HG03095 (cell line): ENCODE data around the gene XPO6.

Experiments
- ATAC-seq: cut with Tn5 transposase; IDR thresholded peaks from one replicate; pipeline ENCODE4 v1.9.1; 2021; ENCODE audit warnings: moderate library complexity; ENCODE audit not compliant: unreplicated experiment

Gene XPO6

DNA sequence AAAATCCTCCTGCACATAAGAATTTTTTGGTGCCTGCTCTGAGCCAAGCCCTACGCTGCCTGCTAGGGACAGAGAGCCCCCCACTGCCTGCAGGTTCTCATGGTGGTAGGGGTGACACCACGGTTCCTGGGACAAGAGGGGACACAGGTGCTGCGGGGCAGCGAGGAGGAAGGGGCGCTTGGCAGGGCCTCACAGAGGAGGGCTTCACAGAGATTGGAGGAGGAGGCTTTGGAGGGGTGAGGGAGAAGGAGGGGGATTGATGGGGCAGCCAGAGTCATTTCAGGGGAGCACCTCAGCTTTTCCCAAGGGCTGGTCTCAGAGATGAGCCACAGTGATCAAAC is 118.4 kb downstream of the XPO6 start:
- no peak for ATAC-seq

DNA sequence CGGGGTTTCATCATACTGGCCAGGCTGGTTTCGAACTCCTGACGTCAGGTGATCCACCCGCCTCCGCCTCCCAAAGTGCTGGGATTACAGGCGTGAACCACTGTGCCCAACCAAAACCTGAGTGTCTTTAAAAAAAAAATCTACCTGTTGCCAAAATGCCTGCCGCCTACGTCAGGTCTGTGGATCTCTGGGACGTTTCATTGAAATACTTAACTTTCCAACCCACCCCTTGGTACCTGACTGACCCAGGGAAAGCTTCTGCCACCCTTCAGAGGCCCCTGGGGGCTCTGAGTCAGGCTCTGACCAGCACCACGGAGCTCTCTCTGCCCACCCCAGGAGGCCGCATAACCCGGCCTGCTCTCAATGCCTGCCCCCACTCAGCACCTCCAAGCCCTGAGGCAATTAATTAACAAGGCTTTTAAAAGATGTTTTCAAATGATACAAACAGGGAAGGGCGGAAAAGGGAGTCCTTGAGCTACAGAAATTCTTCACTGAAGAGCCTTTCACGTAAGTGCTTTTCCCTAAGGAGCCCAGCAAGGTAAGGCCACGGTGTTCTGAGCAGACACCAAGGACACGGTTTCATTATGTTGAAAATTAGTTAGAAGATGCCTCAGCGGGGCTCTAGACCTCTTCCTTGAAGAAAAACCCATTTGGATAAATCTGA is 118.9 kb downstream of the XPO6 start:
- ATAC-seq = no peak

DNA sequence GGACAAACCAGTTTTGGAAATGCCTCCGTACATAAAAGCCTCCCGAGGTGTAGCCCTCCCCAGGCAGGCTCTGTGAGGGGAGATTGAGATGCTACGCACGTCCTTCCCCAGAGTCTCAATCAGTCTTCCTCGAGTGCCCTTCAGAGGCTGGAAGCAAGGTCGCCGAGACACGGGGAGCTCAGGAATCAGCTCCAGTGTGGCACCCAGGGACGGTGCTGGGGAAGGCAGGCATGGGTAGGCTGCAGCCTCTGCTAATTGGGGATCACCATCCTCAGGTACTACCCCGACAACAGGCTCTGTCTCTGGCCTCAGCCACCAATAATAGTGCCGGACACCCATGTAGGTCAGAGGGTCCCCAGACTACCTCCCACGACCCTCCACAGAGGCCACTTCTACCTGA is 120.1 kb downstream of the XPO6 start:
- no peak for ATAC-seq

GRCh38 chr16:28090646-28091377 is 121.0 kb downstream of the XPO6 start:
- no peak for ATAC-seq

DNA sequence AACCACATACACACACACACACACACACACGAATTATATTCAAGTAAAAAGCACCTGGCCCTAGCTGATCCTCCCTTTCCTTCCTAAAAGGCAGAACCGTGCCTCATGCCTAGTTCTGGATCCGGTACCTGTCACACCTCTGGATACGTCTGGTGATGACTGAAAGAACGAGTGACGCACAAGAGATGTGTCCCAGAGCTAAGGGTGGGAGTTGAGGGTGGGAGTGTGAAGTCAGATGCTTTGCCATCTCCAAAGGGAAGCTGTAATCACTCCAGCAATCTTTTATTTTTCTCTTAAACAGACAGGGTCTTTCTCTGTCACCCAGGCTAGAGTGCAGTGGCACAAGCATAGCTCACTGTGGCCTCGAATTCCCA is 121.8 kb downstream of the XPO6 start:
- ATAC-seq = no peak

- no peak for ATAC-seq
These were observed 122.4 kb downstream of the XPO6 start for GRCh38 chr16:28089205-28089991.

- ATAC-seq = no peak
These were observed 124.0 kb downstream of the XPO6 start for GRCh38 chr16:28087675-28088300.

GRCh38 chr16:28087140-28087660 is 124.6 kb downstream of the XPO6 start:
- no peak for ATAC-seq

- no peak for ATAC-seq
These were observed 125.3 kb downstream of the XPO6 start for GRCh38 chr16:28086186-28087139.

DNA sequence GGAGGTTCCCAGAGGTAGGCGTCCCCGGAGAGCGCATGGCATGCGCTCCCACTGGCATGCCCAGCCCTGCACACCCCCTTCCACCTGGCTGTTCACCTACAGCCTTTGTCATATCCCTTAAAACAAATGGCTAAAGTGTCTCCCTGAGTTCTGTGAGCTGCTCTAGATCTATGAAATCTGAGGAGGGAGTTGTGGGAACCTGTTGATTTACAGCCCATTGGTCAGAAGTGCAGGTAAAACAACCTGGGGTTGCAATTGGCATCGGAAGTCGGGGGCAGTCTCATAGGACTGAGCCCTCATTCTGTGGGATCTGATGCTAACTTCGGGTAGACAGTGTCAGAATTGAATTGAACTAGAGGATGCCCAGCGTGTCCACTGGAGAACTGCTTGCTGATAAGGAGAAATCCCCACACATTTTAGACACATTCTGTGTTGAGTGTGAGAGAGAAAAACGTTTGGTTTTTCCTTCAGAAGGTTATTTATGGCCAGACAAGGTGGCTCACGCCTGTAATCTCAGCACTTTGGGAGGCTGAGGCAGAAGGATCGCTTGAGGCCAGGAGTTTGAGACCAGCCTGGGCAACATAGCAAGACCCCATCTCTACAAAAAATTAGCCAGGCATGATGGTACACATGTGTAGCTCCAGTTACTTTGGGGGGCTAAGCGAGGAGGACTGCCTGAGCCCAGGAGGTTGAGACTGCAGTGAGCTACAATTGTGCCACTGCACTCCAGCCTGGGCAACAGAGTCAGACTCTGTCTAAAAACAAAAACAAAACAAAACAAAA is 126.2 kb downstream of the XPO6 start:
- ATAC-seq = no peak

DNA sequence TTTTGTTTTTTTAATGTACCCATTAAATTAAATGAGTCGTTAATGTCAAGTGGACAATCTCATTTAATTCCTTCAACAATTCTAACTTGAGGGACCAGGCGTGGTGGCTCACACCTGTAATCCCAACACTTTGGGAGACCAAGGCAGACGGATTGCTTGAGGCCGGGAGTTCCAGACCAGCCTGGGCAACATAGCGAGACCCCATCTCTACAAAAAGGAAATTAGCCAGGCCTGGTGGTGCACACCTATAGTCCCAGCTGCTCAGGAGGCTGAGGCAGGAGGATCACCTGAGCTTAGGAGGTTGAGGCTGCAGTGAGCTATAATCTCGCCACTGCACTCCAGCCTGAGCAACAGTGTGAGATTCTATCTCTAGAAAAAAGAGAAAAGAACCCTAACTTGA is 127.6 kb downstream of the XPO6 start:
- no peak for ATAC-seq

DNA sequence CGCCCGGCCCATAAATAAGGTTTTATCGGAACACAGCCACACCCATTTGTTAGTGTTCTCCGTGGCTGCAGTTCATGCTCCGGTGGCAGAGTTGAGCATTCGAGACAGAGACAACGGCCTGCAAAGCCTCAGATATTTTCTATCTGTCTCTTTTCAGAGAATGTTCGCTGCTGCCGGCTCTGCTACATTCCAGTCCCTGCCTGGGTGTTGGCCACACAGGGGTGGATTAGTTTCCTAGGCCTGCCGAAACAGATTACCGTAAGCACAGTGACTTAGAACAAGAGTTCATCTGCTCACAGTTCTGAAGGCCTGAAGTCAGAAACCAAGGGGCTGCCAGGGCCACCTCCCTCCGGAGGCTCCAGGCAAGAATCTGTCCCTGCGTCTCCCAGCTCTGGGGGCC is 129.1 kb downstream of the XPO6 start:
- no peak for ATAC-seq

- no peak for ATAC-seq
These were observed 130.3 kb downstream of the XPO6 start for GRCh38 chr16:28081391-28081968.

DNA sequence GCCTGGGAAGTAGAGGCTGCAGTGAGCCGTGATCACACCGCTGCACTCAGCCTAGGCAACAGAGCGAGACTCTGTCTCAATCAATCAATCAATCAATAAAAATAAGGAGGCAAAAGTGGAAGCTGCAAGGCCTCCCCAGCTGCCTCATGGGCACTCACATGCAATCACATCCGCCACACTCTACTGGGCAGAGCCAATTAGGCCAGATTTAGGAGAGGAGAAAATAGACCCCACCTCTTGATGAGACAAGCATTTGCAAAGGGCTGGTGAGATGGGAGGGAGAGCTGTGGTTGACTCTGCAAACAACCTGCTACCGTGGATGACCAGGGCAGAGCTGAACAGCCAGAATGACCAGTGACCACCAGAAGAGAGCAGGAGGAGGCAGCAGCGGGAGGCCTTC is 133.5 kb downstream of the XPO6 start:
- no peak for ATAC-seq

DNA sequence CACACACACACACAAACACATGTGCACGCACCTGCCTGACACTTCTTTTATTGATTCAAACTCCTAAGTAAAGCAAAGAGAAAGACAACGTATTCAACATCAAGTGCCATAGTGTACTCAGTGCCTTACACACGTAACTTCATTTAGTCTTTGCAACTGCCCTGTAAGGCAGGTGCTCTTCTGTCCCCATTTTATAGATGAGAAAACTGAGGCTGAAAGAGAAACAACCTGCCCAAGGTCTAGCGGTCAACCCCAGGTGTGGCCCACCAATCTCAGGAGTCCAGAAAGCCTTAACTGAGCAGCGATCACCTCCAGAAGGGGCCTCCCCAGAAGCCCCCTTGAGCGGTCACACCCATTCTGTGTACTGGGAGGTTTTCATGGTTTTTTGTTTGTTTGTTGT is 137.9 kb downstream of the XPO6 start:
- ATAC-seq = no peak

GRCh38 chr16:28072087-28072486 is 139.7 kb downstream of the XPO6 start:
- ATAC-seq = no peak

DNA sequence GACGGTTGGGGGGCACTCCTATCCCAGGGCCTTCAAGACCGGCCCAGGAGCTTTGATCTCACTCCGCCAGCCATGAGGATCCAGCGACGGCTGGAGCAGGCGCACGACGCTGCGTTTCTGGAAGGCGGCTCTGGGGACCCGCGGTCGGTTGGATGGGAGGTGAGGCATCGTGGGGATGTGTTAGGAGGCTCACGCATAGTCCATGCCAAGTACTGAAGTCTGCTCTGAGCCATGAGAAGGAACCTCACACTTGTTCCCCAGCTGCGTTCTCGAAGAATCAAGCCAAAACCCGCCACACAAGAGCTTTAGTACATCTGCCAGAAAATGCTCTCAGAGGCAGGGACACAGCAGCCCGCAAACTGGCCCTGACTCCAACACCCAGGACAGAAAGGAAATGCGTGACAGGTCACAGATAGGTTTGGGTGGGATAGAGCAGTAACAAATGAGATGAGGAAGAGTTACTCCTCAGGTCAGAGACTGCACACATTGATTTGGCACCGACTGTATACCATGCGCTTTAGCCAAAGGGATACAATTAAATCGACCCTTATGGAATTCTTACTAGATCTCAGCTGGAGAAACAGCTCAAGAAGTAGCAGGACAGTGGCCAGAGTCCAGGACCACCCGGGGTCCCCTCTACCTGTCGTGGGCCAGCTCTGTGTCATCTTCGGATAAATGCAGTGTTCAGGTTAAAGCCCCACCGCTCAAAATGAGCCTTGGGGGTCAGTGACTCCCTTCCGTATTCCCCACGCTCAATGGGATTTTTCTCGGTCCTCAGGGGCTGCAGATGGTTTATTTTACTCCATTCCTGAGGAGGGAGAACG is 141.6 kb downstream of the XPO6 start:
- no peak for ATAC-seq

DNA sequence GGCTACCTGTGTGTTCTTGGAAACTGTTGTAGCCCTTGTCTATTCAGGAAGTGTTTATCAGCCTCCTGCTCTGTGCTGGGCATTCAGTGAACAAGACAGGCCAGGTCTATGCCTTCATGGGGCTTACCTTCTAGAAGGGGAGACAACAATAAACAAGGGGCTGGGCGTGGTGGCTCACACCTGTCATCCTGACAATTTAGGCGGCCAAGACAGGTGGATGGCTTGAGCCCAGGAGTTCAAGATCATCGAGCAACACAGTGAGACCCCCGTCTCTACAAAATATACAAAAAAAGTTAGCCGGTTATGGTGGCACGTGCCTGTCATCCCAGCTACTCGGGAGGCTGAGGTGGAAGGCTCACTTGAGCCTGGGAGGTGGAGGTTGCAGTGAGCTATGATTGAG is 142.8 kb downstream of the XPO6 start:
- ATAC-seq = no peak
